GM21723 (cell line): ENCODE data around the gene CENPP.

Experiments
- ATAC-seq: cut with Tn5 transposase; IDR thresholded peaks from one replicate; pipeline ENCODE4 v1.9.1; 2021; ENCODE audit warnings: mild to moderate bottlenecking, moderate library complexity; ENCODE audit not compliant: unreplicated experiment

The CENPP gene

DNA sequence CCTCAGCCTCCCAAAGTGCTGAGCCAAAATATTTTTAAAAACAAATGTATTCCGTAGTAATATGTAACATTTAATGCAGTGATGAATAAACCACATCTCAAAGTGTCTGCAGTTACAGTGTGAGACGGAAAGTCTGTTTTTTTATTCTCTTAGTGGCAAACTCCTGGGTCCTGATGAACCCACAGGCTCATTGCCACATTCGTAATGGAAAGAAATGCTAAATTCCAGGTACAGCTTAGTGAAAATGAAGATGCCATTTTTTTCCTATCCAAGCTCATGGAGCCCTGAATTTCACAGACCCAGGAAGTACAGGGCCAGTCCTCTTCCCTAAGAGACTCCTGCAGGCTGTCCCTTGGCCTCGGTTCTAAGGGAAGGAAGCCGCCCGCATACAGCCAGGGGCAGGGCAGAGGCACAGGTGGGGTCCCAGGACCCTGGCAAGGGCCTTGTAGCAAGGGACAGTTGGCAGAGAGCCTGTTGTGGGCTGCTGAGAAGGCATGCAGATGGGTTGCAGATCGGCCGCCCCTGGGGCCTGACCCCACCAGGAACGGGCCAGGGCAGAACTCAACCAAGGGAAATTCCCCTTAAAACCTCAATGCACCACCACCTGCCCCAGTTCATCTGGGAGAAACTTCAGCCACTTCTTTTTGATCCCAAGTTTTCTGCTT, 308.0 kb downstream of the CENPP start:
- no peak for ATAC-seq

DNA sequence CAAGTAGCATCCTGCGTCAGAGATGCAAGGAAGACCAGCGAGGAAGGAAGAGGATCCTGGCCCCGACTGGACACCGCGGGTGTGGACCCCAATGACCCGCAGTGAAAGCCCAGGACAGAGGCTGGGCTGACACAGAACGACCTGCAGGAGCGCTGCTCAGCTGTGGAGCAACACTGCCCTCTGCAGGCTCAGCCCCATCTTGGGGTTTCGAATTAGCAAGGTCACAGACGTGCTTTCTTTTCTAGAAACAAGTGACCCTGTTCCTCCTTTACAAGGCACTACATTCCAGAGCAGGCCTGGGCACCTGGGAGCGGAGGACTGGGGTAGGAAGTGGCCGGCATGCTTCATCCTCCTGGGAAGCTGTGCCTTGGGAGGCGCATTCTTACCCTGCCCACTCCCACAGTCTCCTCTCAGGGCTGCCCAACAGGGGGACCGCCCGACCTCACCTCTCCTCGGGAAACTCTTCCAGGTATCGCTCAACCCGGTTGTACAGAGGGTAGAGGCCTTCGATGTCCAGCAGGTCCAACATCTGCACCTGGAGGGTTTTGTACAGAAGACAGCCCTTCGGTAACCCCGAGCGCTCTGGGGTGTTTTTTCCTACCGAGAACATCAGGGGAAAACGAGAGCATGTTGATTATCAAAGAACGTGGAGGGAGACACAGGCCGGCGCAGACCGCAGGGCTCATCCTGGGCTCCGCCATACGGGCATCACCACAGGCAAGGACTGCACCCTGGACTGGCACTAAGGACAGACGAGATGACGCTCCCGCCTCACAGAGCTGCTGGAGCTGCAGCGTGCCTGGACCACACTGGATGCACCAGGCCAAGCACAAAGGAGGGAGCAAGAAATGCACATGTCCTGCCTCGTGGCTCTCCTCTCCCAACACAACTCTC, 309.2 kb downstream of the CENPP start:
- no peak for ATAC-seq

DNA sequence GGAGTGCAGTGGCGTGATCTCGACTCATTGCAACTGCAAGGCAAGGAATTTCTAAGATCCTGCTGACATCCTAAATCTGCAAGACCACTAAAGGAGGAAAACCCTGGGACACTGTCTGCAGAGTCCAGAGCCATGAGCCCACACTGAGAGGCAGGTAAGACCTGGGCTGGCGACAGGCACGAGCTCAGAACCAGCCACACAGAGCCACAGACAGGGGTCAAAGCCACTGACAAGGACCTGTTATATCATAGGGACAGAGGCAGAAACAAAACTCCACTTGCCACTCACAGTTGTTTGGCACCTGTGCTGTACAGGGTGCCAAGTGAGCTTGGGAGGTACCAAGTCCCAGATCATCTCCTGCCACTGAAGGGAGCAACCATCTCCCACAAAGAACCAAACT, 310.0 kb downstream of the CENPP start:
- no peak for ATAC-seq

DNA sequence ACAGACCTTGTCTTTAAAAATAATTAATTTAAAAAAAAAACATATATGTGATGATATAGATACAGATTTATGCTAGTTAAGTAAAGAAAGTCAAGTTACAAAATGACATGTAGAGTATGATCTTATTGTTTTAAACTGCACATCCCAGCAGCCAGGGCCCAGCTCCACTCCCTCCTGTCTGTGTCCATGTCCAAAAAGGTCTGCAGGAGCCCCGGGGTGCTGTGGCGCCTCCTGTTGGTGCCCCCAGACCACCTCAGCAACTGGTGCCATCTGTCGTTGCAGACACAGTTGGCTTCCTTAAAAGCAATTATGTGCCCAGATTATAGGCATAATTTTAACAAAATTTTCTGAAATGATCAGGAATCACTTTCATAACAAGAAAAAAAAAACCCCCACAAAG, 310.9 kb downstream of the CENPP start:
- no peak for ATAC-seq

DNA sequence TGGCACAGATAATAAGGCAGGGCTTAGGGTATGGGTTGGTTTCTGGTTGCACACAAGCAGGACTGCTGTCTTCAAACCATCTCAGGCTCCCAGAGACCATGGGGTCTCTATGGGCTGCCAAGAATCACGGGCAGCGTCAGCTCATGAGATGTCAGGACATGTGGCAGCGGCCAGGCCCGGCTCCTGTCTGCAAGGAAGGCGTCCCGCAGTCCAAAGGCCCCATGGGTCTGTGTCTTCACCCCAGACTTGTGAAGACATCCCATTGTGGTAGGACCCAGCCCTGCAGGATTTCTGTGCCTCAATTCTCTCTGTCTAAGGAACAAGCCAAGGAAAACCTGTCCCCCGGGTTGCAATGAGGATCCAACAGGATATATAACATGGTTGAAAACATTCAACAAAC, 311.6 kb downstream of the CENPP start:
- no peak for ATAC-seq

DNA sequence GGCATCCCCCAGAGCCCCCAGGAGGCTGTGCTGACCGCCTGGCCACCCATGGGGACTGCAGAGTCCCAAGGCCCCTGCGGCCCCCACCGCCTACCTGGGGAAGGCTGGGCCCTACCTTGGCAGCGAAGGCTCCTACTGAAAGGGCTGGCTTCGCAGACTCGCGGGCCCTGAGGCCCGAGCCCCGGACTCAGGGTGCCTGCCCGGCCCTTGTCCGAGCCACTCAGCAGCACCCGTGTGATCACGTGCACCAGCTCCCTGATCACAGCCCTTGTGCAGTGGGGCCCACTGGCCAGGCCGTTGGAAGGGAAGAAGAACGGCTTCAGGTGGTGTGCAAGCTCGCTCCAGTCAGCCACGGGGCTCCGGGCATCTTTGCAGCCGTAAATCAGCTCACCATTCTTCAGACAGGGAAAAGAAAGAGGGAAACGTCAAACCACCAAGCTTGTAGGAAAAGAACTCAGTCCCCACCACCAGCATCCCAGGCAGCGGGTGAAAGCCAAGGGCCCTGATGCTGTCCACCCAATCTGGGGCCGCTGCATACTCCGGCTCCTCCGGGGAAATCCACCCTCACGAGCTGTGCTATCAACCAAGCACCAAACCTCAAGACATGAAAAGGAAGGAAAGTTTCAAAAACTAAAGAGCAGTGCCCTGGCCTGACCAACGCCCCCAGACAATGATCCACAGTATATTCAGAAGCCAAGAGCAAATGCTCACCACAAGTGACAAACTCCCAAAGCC, 312.3 kb downstream of the CENPP start:
- no peak for ATAC-seq

DNA sequence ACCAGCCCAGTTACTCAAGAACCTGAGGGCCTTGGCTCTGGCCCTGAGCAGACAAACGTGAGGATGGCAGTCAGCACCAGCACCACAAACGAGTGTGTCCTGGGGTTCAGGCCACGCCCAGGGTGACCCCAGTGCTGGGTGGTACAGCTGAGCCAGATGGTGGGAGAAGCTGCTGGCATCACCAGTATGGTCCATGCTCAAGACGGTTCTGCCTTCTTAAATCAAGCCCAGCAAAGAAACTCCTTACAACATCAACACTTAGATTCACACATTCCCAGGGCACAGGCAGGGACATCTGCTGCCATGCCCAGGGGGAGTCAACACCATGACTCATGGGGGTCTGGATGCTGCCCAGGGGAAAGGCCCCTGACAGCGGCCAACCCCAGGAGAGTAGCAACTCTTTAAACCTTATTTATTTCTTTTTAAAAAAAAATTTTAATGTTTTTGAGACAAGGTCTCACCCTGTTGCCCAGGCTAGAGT, 312.9 kb downstream of the CENPP start:
- ATAC-seq = no peak

DNA sequence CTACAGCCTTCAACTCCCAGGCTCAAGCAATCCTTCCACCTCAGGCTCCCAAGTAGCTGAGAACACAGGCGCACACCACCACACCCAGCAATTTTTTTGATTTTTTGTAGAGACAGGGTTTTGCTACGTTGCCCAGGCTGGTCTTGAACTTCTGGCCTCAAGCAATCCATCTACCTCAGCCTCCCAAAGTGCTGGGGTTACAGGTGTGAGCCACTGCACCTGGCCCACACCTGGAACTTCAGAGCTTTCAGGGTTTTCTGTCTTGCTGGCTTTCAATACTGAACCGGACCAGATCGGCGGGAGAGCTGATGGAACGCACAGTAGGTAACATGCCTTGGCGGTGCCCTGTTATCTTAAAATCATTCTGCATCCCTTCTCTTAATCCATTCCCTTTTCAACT, 313.4 kb downstream of the CENPP start:
- no peak for ATAC-seq

DNA sequence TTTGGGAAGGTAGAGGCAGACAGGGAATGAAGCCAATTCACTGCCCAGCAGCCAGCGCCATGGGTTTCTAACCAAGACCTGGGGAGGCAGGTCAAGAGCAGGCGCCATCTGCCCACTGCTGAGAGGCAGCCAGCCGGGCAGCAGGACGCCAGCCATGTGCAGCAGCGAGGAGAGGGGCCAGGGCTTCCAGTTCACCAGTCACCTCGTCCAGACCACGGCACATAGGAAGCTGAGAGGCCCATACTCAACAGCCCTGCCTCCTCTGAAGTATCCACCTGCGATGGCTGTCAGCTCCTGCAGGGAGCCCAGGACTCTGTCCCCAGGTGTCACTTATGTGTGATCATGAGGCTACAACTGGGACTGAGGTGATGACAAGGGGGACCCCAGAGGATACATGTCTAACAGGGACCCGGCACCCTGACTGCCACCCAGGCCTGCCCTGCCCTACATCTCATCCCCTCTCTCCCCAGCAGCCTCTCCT, 314.1 kb downstream of the CENPP start:
- ATAC-seq = no peak

DNA sequence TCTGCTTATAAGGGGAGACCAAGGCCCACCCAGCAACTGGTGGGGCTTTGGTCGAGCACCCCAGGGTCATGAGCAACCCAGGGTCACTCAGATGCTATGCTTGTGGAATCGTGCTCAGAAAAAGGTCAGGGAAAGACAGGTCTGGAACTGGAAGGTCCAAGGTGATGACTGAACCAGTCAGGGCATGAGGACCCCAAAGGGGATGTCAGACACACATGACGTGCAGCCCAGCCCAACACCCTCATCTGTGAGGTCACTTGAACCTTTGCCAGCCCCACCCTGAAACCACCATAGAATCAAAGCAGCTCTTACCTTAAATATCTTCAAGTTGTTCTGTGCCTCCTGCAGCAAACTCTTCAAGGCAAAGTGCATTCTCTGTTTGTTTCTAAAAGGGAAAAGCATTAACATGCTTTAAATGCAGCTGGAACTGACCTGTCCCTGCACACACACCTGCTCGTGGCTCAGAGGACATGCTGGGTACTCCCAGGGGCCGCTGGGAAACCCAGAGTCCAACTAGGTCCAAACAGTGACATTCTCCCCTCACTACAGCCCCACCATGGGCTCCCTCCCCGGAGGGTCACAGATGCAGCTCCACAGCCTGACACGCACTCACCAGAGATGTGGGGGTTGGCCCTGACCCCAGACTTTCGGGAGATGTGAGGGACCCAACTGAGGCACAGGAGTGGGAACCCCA, 314.8 kb downstream of the CENPP start:
- no peak for ATAC-seq

DNA sequence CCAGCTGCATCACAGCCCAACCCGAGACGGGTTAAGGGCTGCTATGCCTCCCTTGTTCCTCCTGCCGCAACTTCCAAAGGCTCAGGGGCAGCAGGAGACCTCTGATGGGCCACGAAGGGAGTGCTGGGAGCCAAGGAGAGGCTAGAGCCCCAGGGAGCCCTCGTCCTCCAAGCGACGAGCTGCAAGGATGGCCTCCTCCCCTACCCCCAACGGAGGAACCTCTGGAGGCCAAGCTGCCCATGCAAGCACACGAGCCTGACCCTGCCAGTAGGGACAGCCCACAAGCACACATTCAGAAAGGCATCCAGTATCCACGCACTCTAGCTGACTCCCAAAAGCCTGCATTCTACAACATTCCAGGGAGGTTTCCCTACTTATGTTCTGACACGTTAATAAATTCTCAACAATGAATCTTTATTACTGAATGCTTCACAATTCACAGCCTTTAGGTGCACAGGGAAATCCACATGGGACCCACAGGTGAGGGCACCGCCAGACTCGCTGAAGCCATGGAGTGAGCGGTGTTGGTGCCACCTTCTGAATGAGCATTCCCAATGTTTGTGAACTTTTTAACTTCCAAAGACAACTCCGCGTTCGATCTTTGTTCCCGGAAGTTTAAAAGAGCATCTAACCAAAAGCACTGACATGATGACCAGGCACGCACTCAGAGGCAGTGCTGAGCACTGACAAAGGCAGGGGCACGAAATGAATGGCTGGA, 315.5 kb downstream of the CENPP start:
- no peak for ATAC-seq

DNA sequence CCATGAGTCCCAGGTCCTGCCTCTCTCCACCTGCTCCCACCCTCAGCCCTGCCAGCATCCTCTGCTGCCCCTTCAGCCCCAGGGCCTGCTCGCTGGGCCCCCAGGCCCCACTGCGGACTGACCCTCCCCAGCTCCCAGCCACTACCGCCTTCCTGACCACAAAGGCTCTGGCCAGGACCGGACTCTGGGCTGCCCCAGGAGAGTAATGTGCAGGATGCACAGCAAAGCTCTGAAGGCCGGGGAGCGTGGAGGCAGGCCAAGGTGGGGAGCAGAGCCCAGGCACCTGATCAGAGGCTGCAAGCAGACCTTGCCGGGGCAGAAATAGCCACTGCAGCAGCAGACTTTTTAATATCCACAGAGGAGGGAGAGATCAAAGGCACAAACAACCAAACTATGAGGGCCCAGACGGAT, 316.3 kb downstream of the CENPP start:
- no peak for ATAC-seq

DNA sequence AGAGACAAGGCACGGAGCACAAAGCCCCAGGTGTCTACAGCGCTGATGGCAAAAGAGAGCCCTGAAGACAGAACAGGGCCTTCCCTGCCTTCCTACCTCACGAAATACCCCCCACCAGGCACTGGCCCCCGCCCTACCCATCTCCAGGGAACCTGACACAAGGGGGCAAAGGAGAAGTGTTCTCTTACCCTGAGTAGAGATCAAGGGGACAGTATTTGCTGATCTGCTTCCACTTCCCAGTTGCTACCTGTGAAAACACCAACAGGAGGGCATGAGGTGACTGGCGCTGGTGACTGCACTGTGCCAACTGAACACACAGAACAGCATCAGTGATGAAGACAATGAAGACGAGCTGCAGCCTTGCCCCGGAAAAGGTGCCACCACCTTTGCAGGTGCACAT, 316.8 kb downstream of the CENPP start:
- ATAC-seq = no peak

DNA sequence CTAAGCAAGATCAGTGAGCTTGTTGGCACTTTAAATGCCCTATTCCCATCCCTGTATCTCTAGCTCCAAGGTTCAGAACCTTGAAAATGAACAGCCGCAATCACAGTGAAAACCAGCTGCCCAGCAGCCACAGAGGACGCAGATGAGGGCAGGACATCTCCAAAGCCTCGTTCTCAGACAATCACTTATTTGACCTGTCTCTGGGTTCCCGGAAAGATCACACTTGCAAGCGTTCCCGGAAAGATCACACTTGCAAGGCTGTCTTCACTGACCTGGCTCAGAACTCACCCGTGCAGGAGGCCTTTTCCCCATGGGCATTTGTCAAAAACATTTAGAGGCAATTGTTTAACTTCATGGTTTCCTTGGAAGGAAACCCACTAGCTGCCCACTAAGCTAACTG, 318.5 kb downstream of the CENPP start:
- no peak for ATAC-seq

DNA sequence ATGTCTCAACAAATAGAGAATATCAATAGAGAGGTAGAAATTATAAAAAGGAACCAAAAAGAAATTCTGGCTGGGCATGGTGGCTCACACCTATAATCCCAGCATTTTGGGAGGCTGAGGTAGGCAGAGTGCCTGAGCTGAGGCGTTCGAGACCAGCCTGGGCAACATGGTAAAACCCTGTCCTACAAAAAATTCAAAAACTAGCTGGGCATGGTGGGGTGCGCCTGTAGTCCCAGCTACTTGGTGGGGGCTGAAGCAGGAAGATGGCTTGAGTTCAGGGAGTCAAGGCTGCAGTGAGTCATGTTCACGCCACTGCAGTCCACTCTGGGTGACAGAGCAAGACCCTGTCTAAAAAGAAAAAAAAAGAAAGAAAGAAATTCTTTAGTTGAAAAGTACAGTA, 319.3 kb downstream of the CENPP start:
- ATAC-seq = no peak

DNA sequence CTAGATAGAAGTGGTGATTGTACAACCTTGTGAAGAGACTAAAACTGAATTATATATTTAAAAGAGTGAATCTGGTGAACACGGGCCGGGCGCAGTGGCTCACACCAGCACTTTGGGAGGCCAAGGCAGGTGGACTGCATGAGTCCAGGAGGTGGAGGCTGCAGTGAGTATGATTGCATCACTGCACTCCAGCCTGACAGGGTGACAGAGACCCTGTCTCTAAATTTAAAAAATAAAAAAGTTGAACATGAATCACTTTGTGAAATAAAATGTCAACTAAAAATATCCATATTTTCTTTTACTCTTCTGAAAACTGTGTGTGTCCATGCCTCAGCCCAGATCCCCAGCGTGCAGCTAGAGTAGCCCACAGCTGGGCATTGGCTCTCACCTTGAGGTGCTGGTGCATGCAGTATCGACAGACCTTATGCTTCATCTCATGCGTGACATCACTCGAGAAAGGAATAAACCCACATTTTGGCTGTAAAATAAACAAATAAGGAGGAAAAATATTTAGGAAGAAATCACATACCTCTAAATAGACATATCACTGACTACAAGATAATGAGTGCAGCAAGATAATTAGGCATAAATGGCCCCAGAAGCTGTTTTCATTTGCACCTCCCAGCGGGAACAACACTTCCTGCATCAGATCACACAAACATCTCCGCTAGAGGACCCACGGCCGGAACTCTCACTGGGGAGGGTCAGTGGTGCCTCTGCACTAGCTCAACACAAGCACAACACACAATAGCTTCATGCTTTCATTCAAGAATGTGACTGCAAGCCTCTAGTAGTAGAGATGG, 322.1 kb downstream of the CENPP start:
- ATAC-seq = no peak

DNA sequence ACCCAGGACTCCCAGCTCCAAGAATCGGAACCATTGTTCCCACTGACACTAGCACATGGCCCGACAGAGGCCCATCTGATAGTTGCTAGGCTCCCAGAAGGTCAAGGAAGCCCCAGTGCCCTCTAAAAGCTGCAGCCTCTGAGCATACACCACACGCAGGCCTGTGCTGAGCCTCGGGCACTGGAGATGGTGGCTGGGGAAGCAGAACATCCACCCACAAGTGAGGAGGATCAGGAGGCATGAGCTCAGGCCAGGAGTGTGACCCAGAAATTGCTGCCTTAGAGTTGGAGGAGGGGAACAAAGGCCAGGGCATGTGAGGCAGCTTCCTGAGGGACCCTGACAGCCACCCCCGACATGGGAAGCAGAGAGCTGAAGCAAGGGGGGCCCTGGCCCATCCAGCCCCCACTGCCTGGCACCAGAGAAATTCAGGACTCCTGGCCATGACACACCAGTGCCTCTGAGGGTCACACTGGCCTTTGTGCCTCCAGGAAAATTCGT, 322.8 kb downstream of the CENPP start:
- ATAC-seq = no peak

DNA sequence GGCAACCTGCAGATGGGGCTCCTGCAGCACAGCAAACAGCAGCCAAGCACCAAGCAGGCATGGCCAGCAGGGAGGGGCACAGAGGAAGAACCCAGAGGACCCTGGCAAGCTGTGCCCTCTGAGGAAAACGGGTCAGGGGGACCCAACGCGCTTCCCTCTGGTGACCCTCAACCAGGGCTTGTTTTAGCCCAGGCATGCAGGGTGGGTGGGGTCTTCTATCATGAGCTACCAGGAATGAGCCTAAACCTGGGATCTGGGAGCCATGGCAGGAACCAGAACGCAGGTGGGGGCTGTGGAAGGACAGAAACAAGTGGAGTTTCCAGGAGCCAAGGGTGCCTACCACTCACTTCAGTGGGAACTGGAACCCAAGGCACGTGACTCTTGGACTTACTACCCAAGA, 323.3 kb downstream of the CENPP start:
- no peak for ATAC-seq

DNA sequence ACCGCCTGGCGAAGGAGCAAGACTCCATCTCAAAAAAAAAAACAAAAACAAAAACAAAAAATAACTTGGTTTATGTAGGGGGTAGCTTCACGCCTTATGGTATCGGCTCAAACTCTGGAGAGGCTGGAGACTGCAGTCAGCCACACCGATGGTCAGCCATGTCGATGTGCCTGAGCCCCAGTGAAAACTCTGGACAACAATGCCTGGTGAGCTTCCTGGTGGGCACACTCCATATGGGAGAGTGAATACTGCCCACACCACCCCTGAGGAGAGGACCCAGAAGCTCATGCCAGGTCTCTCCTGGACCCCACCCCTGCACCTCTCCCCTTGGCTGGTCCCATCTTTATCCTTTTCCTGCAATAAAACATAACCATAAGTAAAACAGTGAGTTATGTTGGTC, 324.5 kb downstream of the CENPP start:
- ATAC-seq = no peak
